Measurements from ENCODE around the gene SETBP1.

Gene SETBP1

DNA sequence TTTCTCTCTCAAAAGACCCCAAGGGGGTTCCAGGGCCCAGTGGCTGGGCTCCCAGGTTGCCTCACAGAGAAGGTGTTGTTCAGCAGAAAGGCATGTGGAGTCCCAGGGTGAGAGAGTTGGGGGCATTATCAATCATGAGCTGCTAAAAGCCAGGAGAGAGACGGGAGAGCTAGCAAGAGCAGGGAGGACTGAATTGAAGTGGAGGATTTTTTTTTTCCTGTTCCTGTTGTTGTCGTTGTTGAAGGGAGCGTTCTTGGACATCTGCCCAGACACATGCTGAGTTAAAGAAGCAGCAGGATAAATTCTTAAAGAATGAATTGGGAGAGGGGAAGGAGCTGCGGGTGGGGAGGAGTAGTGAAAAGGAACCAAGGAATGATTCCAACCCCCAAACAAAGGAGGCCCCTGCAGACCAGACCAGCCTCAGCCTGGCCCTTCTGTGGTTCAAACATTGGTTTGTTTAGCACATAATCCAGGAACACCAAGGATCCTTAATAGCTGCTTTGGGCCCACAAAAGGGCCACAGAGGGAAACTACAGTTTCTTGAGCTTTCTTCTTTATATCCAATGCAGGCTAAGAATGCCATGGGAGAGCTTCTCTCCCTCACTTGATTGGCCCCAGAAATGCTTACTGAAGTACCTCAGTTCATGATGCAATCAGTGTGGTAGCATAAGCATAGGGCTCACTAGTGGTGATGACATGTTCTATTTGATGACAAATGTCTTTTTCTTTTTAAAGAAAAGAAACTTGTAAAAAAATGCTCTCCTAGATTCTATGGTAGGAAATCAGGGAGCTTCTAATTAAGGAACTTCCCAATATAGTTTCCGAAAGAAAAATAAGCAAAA lies 146.0 kb downstream of the SETBP1 start:
- Histone ChIP-seq H3K4me3 (ENCODE audit: low read length in 2 of 2) (peak overlapping the region; percentile 4 to 6), H3K9ac (ENCODE audit: low read length in 2 of 2) (peak overlapping the region; percentile 16 to 31), H3K36me3 (ENCODE audit: control insufficient read depth in 2 of 2, insufficient read depth in 2 of 2, low read length in 2 of 2) (no peaks in the 10 kb centered on the region), H3K27me3 (ENCODE audit: control insufficient read depth in 1 of 2, insufficient read depth in 2 of 2, low read length in 2 of 2) (no peaks in the 10 kb centered on the region), H3K9me3 (ENCODE audit: control insufficient read depth in 2 of 2, low read length in 2 of 2) (no peaks in the 10 kb centered on the region), H3K4me1 (ENCODE audit: control insufficient read depth, insufficient read depth, low read length) (peaks cover 20% of the 10 kb centered on the region), H3K27ac (ENCODE audit: low read length) (peak overlapping the region; percentile 74)

DNA sequence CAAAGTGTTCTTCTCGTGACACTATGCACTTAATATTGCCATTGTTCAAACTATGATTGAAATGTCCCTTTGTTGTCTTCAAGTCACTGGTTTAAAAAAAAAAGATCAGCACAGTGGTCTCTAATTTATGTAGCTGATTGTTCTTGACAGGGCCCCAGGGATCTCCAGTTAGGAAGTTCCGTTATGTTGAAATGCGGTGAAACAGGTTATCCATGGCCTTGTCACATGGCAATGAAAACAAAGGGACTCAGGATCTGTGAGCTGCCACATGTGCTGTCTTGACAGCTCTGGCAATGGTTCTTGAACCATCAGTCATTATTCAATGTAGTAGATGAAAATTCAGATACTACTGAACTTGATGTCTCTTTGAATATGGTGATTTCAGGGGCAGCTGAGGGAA lies 147.4 kb downstream of the SETBP1 start:
- Histone ChIP-seq H3K4me1 (ENCODE audit: control insufficient read depth, insufficient read depth, low read length) (peaks cover 25% of the 10 kb centered on the region), H3K9ac (ENCODE audit: low read length in 2 of 2) (no peak overlapping the region), H3K27ac (ENCODE audit: low read length) (peak overlapping the region; percentile 6), H3K27me3 (ENCODE audit: control insufficient read depth in 1 of 2, insufficient read depth in 2 of 2, low read length in 2 of 2) (no peaks in the 10 kb centered on the region), H3K4me3 (ENCODE audit: low read length in 2 of 2) (no peak overlapping the region), H3K36me3 (ENCODE audit: control insufficient read depth in 2 of 2, insufficient read depth in 2 of 2, low read length in 2 of 2) (no peaks in the 10 kb centered on the region), H3K9me3 (ENCODE audit: control insufficient read depth in 2 of 2, low read length in 2 of 2) (no peaks in the 10 kb centered on the region)

DNA sequence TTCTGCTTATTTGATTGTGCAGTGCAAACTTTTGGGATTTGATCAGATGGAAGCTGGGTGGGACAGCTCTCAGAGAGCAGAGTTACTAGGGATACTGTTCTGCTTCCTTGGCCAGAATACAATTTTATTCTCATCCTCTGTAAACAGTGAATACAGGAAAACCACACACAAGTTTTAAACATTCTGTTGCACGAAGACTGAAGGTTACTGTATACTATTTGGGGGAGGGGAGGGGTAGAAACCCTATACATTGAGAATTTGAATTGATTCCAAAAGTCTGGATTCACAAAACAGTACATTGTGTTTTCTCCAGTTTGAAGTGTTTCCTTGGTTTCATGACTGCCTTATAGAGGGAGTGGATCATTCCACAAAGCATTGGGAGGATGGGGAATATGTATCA lies 149.9 kb downstream of the SETBP1 start:
- peaks cover 24% of the 10 kb centered on the region for H3K4me1 ChIP-seq (ENCODE audit: control insufficient read depth, insufficient read depth, low read length)
- H3K36me3 ChIP-seq (ENCODE audit: control insufficient read depth in 2 of 2, insufficient read depth in 2 of 2, low read length in 2 of 2) = no peaks in the 10 kb centered on the region
- no peaks in the 10 kb centered on the region for H3K9me3 ChIP-seq (ENCODE audit: control insufficient read depth in 2 of 2, low read length in 2 of 2)
- H3K27me3 ChIP-seq (ENCODE audit: control insufficient read depth in 1 of 2, insufficient read depth in 2 of 2, low read length in 2 of 2) = no peaks in the 10 kb centered on the region
- H3K4me3 ChIP-seq (ENCODE audit: low read length in 2 of 2) = no peak overlapping the region
- H3K27ac ChIP-seq (ENCODE audit: low read length) = peak overlapping the region; percentile 8
- no peak overlapping the region for H3K9ac ChIP-seq (ENCODE audit: low read length in 2 of 2)

DNA sequence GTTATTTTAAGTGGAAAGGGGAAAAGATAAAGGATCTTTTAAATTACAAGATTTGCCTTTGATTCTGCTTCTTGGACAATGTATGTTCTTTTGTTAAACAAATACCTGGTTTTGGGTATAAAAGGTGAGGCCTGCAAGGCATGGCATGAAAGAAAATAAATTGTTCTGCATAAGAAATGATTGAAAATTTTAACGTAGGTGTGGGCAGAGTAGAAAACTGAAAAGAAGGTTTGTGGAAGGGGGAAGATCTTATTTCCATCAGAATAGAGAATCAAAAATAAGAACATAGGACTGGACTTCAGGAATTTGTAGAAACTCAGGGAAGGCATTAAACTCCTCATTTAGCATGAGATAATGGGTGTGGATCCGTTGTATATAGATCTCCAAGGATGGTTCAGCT lies 153.1 kb downstream of the SETBP1 start:
- no peak overlapping the region for H3K9ac ChIP-seq (ENCODE audit: low read length in 2 of 2)
- no peak overlapping the region for H3K27ac ChIP-seq (ENCODE audit: low read length)
- H3K27me3 ChIP-seq (ENCODE audit: control insufficient read depth in 1 of 2, insufficient read depth in 2 of 2, low read length in 2 of 2) = no peaks in the 10 kb centered on the region
- H3K4me3 ChIP-seq (ENCODE audit: low read length in 2 of 2) = no peak overlapping the region
- no peaks in the 10 kb centered on the region for H3K9me3 ChIP-seq (ENCODE audit: control insufficient read depth in 2 of 2, low read length in 2 of 2)
- H3K36me3 ChIP-seq (ENCODE audit: control insufficient read depth in 2 of 2, insufficient read depth in 2 of 2, low read length in 2 of 2) = peaks cover 0 to 2% of the 10 kb centered on the region in 2 donors
- H3K4me1 ChIP-seq (ENCODE audit: control insufficient read depth, insufficient read depth, low read length) = peaks cover 32% of the 10 kb centered on the region

DNA sequence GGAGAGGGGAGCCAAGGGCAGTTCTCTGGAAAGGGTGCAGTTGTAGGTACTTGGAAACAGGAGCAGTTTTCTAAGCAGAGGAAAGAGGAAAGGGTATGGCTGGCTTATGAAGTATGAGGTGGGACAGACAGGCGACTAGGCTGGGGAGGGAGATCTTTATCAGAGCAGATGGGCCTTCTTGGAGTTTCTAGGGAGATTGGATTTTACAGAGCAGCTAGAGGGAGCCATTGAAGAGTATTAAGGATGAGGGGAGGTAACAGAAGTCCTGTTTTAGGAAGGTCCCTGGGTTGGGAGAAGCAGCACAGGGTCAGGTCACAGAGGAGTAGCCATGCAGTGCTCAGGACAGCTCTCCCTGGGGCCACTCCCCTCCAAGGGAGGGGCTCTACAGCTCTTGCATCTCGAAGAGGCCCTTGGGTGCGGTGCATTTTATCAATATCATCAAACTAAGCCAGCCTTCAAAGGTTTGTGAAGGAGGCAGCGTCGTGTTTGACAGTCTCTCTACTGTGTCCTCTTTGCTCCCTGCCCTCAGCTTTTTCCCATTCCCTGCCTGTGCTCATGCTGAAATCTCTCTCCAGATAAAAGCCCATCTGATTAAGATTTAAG lies 154.3 kb downstream of the SETBP1 start:
- H3K27me3 ChIP-seq (ENCODE audit: control insufficient read depth in 1 of 2, insufficient read depth in 2 of 2, low read length in 2 of 2) = no peaks in the 10 kb centered on the region
- H3K9me3 ChIP-seq (ENCODE audit: control insufficient read depth in 2 of 2, low read length in 2 of 2) = no peaks in the 10 kb centered on the region
- H3K36me3 ChIP-seq (ENCODE audit: control insufficient read depth in 2 of 2, insufficient read depth in 2 of 2, low read length in 2 of 2) = peaks cover 0 to 2% of the 10 kb centered on the region in 2 donors
- no peak overlapping the region for H3K9ac ChIP-seq (ENCODE audit: low read length in 2 of 2)
- peaks cover 43% of the 10 kb centered on the region for H3K4me1 ChIP-seq (ENCODE audit: control insufficient read depth, insufficient read depth, low read length)
- peak overlapping the region; percentile 25 for H3K27ac ChIP-seq (ENCODE audit: low read length)
- H3K4me3 ChIP-seq (ENCODE audit: low read length in 2 of 2) = no peak overlapping the region

DNA sequence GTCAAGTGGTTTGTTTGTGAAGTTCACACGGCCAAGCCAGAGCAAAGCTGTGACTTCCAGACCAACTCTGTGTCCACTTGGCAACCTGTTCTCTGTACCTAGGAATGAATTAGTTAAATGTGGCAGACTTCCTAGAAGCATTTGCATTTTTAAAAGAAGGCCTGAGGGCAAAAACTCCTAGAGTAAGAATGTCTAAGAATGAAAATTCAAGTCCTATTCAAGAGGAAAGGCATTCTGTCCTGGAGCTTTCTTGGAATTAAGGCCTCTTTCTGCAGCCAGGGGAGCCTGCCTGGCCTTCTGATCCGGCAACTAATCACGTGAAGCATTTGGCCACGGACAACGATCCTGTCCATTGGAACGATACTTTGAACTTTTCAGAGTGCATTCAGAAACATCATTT lies 155.0 kb downstream of the SETBP1 start:
- Histone ChIP-seq H3K36me3 (ENCODE audit: control insufficient read depth in 2 of 2, insufficient read depth in 2 of 2, low read length in 2 of 2) (peaks cover 0 to 2% of the 10 kb centered on the region in 2 donors), H3K4me3 (ENCODE audit: low read length in 2 of 2) (no peak overlapping the region), H3K9me3 (ENCODE audit: control insufficient read depth in 2 of 2, low read length in 2 of 2) (no peaks in the 10 kb centered on the region), H3K9ac (ENCODE audit: low read length in 2 of 2) (no peak overlapping the region), H3K4me1 (ENCODE audit: control insufficient read depth, insufficient read depth, low read length) (peaks cover 50% of the 10 kb centered on the region), H3K27ac (ENCODE audit: low read length) (peak overlapping the region; percentile 25), H3K27me3 (ENCODE audit: control insufficient read depth in 1 of 2, insufficient read depth in 2 of 2, low read length in 2 of 2) (no peaks in the 10 kb centered on the region)

DNA sequence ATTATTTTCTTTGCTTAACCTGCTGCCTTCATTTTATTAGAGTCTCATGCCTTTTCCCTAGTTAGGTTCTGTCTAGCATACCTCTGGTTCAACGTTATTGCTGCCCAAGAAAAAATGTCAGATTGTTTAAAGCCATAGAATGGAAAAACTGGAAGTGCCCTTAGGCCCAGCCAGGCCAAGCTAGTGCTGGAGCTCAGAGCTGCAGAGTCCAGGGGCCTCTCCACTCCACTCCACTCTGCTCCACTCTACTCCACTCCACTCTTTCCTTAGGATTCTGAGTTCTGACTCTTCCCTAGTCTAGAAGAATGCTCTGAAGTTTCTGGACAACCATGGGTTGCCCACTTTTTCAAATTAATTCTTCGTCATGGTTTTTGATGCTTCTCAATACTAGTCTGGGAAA lies 155.6 kb downstream of the SETBP1 start:
- Histone ChIP-seq H3K27ac (ENCODE audit: low read length) (peak overlapping the region; percentile 25), H3K9me3 (ENCODE audit: control insufficient read depth in 2 of 2, low read length in 2 of 2) (no peaks in the 10 kb centered on the region), H3K4me3 (ENCODE audit: low read length in 2 of 2) (no peak overlapping the region), H3K4me1 (ENCODE audit: control insufficient read depth, insufficient read depth, low read length) (peaks cover 51% of the 10 kb centered on the region), H3K27me3 (ENCODE audit: control insufficient read depth in 1 of 2, insufficient read depth in 2 of 2, low read length in 2 of 2) (no peaks in the 10 kb centered on the region), H3K36me3 (ENCODE audit: control insufficient read depth in 2 of 2, insufficient read depth in 2 of 2, low read length in 2 of 2) (peaks cover 0 to 2% of the 10 kb centered on the region in 2 donors), H3K9ac (ENCODE audit: low read length in 2 of 2) (no peak overlapping the region)

DNA sequence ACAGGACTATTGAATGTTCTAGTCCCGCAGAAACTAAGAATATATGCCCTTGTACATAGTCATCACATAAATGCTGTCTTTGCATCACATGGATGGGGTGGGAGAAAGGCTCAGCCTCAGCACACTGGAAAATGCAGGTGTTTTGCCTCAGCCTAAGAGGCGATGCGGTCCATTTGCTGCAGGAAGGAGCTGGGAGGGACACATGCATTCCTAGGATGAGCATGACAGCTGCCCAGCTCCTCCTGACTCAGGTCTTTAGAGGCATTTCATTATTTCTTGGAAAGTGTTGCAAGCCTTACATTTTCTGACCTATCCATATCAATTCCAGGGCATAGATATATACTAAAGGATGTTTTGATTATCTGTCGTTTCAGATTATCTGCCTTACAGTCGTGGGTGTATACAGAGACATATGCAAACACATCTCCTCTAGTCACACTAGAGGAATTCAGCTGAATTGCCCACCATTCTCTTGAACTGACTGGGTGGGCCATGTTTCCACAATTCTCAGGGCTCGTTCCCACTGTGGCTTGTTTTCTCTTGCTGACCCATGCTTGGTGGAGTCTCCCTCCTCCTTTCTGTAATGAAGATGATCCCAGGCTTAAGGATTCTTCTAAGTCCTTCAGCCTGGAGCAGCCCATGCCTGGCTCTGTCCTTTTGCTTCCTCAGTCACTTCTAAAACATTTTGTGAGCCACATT lies 156.9 kb downstream of the SETBP1 start:
- peaks cover 53% of the 10 kb centered on the region for H3K4me1 ChIP-seq (ENCODE audit: control insufficient read depth, insufficient read depth, low read length)
- peaks cover 0 to 2% of the 10 kb centered on the region in 2 donors for H3K36me3 ChIP-seq (ENCODE audit: control insufficient read depth in 2 of 2, insufficient read depth in 2 of 2, low read length in 2 of 2)
- H3K27ac ChIP-seq (ENCODE audit: low read length) = no peak overlapping the region
- no peaks in the 10 kb centered on the region for H3K9me3 ChIP-seq (ENCODE audit: control insufficient read depth in 2 of 2, low read length in 2 of 2)
- no peak overlapping the region for H3K4me3 ChIP-seq (ENCODE audit: low read length in 2 of 2)
- H3K27me3 ChIP-seq (ENCODE audit: control insufficient read depth in 1 of 2, insufficient read depth in 2 of 2, low read length in 2 of 2) = no peaks in the 10 kb centered on the region
- no peak overlapping the region for H3K9ac ChIP-seq (ENCODE audit: low read length in 2 of 2)

DNA sequence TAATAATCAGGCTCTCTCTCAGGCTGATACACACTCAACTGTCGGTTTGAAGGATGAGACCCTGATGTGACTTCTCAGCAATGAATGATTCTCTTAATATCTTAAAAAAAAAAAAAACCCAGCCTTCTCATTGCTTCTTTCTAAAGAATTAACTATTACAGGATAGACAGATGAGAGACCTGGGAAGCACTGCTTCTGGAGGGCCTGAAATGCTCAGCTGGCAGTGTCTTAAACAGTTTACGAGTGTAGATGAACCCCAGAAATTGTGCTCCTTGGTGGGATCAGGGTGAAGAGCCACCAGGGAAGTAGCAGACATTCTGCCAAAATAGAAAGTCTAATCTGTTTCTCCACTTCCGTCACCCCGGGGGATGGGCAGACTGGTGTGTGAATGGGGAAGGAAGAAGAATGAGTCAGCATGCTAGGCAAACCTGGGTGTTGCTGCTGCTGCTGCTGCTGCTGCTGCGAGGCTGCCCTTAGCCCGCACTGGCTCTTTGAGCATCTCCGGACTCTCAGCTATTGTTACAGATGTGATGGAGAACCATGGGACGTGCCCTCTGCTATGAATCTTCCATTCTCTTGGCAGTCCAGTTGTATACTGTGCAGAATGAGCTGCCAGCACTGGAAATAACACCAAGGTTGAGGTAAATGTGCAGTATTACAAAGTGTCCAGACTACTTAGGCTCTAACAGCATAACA lies 158.4 kb downstream of the SETBP1 start:
- Histone ChIP-seq H3K4me1 (ENCODE audit: control insufficient read depth, insufficient read depth, low read length) (peaks cover 52% of the 10 kb centered on the region), H3K9ac (ENCODE audit: low read length in 2 of 2) (no peak overlapping the region), H3K36me3 (ENCODE audit: control insufficient read depth in 2 of 2, insufficient read depth in 2 of 2, low read length in 2 of 2) (peaks cover 0 to 2% of the 10 kb centered on the region in 2 donors), H3K4me3 (ENCODE audit: low read length in 2 of 2) (peak overlapping the region in 1 of 2 donors; percentile 3), H3K27me3 (ENCODE audit: control insufficient read depth in 1 of 2, insufficient read depth in 2 of 2, low read length in 2 of 2) (no peaks in the 10 kb centered on the region), H3K27ac (ENCODE audit: low read length) (peak overlapping the region; percentile 24), H3K9me3 (ENCODE audit: control insufficient read depth in 2 of 2, low read length in 2 of 2) (no peaks in the 10 kb centered on the region)

DNA sequence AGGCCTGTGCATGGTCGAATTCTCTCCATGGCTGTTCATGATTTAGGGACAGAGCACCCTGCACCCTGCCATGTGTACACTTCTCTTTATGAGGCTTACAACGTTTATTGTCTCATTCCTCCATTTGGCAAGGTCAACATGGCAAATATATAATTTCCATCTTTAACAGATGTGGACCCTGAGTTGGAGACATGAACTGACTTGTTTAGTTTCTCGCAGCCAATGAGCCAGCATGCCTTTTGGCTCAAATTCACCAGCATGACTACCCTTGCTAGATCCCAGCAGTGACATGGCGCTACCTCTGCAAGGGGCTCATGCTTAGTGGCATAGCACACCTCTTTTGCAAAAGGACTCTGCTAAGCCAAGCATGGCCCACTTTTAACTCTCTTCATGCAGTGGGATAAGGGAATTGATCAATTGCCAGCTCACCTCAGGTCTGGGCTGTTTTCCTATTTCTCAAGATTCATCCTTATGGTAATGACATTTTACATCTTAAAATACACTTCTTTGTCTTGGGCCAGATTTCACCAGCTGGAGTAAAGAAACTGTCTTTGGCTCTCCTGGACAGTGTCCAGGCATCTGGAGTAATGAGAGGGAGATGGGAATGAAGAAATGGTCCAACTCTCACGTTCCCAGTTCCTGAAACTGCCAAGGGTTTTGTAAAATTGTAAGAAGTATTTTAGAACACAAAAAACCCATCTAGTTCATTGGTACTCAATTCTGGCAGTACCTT lies 159.5 kb downstream of the SETBP1 start:
- H3K36me3 ChIP-seq (ENCODE audit: control insufficient read depth in 2 of 2, insufficient read depth in 2 of 2, low read length in 2 of 2) = peaks cover 0 to 2% of the 10 kb centered on the region in 2 donors
- H3K27ac ChIP-seq (ENCODE audit: low read length) = peak overlapping the region; percentile 3
- H3K27me3 ChIP-seq (ENCODE audit: control insufficient read depth in 1 of 2, insufficient read depth in 2 of 2, low read length in 2 of 2) = no peaks in the 10 kb centered on the region
- no peak overlapping the region for H3K4me3 ChIP-seq (ENCODE audit: low read length in 2 of 2)
- no peak overlapping the region for H3K9ac ChIP-seq (ENCODE audit: low read length in 2 of 2)
- H3K4me1 ChIP-seq (ENCODE audit: control insufficient read depth, insufficient read depth, low read length) = peaks cover 47% of the 10 kb centered on the region
- H3K9me3 ChIP-seq (ENCODE audit: control insufficient read depth in 2 of 2, low read length in 2 of 2) = no peaks in the 10 kb centered on the region
